Erythroblast (primary cell): ENCODE results near the gene POLR2B.

Experiments used
- GATA1 ChIP-seq: IDR thresholded peaks from 2 replicates; pipeline ENCODE4 v1.6.1; 2011; ENCODE audit warnings: low read depth, mild to moderate bottlenecking, control low read depth, low read length, moderate library complexity
- POLR2A ChIP-seq: IDR thresholded peaks from 2 replicates; pipeline ENCODE4 v1.6.1; 2011; ENCODE audit warnings: mild to moderate bottlenecking, low read length

DNA sequence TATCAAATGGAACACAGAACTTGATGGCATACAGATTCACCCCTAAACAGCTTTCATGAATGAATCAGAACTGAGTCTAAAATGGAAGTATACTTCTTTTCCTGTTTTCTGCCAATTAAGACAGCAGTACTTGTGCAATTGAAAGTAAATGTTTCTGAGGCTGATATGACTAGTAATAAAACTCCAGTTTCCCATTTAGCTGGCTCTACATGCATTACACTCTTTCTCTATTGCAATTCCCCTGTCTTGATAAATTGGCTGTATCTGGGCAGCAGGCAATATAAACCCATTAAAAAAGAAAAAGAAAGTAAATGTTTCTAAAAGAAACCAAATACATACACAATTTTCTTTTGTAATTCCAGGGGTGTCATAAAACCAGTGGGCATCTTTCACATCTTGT, 5.9 kb upstream of the POLR2B start:
- TF ChIP-seq POLR2A (no peak), GATA1 (no peak)
